ENCODE measurements around the gene VCAN. TPM values are rescaled to one million over a fixed set of nuclear protein-coding genes. Genes with fewer than 3 reads are reported as not detected.

Gene VCAN
- total and polyA plus RNA-seq, 8 donors = 1.5 to 184 (median 12.7) TPM

GRCh38 chr5:83538786-83539462, 67.4 kb downstream of the VCAN start:
- TF ChIP-seq POLR2AphosphoS5 (IDR thresholded peaks at IDR 0.05) = no peak
- no peak for TF ChIP-seq CTCF (IDR thresholded peaks at IDR 0.05)
- no peak for TF ChIP-seq POLR2A (IDR thresholded peaks at IDR 0.05)
- TF ChIP-seq EP300 (IDR thresholded peaks at IDR 0.05) = no peak
- H3K27me3 ChIP-seq = peaks cover 0 to 4% (median 0%) of the 10 kb centered on the region in 3 donors
- H3K36me3 ChIP-seq = no peaks in the 10 kb centered on the region
- DNase-seq = no peak
- 73 to 81% (median 80%) methylated on average over 4 of the region's 4 CpGs for WGBS, 5 donors
- H3K9me3 ChIP-seq = no peaks in the 10 kb centered on the region
- no peak overlapping the region for H3K4me3 ChIP-seq
- intact Hi-C loops (cut with DNase I; ENCODE audit: low total_unique reads) = no loop called here
- no peaks in the 10 kb centered on the region for H3K4me1 ChIP-seq
- H3K27ac ChIP-seq = no peak overlapping the region

- peaks cover 0 to 4% (median 0%) of the 10 kb centered on the region in 3 donors for H3K27me3 ChIP-seq
- no peaks in the 10 kb centered on the region for H3K36me3 ChIP-seq
- WGBS, 5 donors = 93 to 100% (median 94%) methylated on average over 1 of the region's 1 CpG
- H3K27ac ChIP-seq = no peak overlapping the region
- TF ChIP-seq CTCF (IDR thresholded peaks at IDR 0.05) = no peak
- TF ChIP-seq POLR2A (IDR thresholded peaks at IDR 0.05) = no peak
- TF ChIP-seq EP300 (IDR thresholded peaks at IDR 0.05) = no peak
- no peak for TF ChIP-seq POLR2AphosphoS5 (IDR thresholded peaks at IDR 0.05)
- H3K4me3 ChIP-seq = no peak overlapping the region
- intact Hi-C loops (cut with DNase I; ENCODE audit: low total_unique reads) = no loop called here
- DNase-seq = no peak
- no peaks in the 10 kb centered on the region for H3K9me3 ChIP-seq
- H3K4me1 ChIP-seq = no peaks in the 10 kb centered on the region
Measured at GRCh38 chr5:83539463-83539790, 67.9 kb downstream of the VCAN start.

- 84 to 93% (median 90%) methylated on average over 2 of the region's 2 CpGs for WGBS, 5 donors
- no peak for DNase-seq
- TF ChIP-seq EP300 (IDR thresholded peaks at IDR 0.05) = no peak
- no peak for TF ChIP-seq POLR2A (IDR thresholded peaks at IDR 0.05)
- TF ChIP-seq CTCF (IDR thresholded peaks at IDR 0.05) = no peak
- no peak for TF ChIP-seq POLR2AphosphoS5 (IDR thresholded peaks at IDR 0.05)
- Histone ChIP-seq H3K4me1 (no peaks in the 10 kb centered on the region), H3K27ac (no peak overlapping the region), H3K9me3 (no peaks in the 10 kb centered on the region), H3K4me3 (no peak overlapping the region), H3K36me3 (no peaks in the 10 kb centered on the region), H3K27me3 (peaks cover 0 to 4% (median 0%) of the 10 kb centered on the region in 3 donors)
- intact Hi-C loops (cut with DNase I; ENCODE audit: low total_unique reads) = no loop called here
Measured at GRCh38 chr5:83540105-83540504, 68.6 kb downstream of the VCAN start.

GRCh38 chr5:83540783-83541182, 69.2 kb downstream of the VCAN start:
- H3K9me3 ChIP-seq = no peaks in the 10 kb centered on the region
- no peak overlapping the region for H3K27ac ChIP-seq
- H3K4me1 ChIP-seq = no peaks in the 10 kb centered on the region
- peaks cover 0 to 4% (median 0%) of the 10 kb centered on the region in 3 donors for H3K27me3 ChIP-seq
- DNase-seq = no peak
- no peak for TF ChIP-seq POLR2AphosphoS5 (IDR thresholded peaks at IDR 0.05)
- TF ChIP-seq POLR2A (IDR thresholded peaks at IDR 0.05) = no peak
- no peak for TF ChIP-seq EP300 (IDR thresholded peaks at IDR 0.05)
- no peak for TF ChIP-seq CTCF (IDR thresholded peaks at IDR 0.05)
- H3K4me3 ChIP-seq = no peak overlapping the region
- intact Hi-C loops (cut with DNase I; ENCODE audit: low total_unique reads) = no loop called here
- H3K36me3 ChIP-seq = no peaks in the 10 kb centered on the region
- WGBS, 5 donors = 69 to 94% (median 86%) methylated on average over 3 of the region's 3 CpGs

Measured in stomach (tissue), 9 donors.